Nephron progenitor cell (in vitro differentiated cells): ENCODE results near the gene NEK6.

Experiments
- DNase-seq: peaks from one replicate; pipeline ENCODE4 v3.0.0; 2021
- H3K27ac Mint-ChIP-seq: 2 replicates; pipeline ENCODE4 v1.8.0; 2021; ENCODE audit warnings: mild to moderate bottlenecking, moderate library complexity, mixed read lengths
- H3K27me3 Mint-ChIP-seq: 2 replicates; pipeline ENCODE4 v1.8.0; 2021; ENCODE audit warnings: mild to moderate bottlenecking, low read depth, mixed read lengths; ENCODE audit not compliant: poor library complexity
- H3K36me3 Mint-ChIP-seq: 2 replicates; pipeline ENCODE4 v1.8.0; 2021; ENCODE audit warnings: low read depth, mixed read lengths
- H3K4me1 Mint-ChIP-seq: 2 replicates; pipeline ENCODE4 v1.8.0; 2021; ENCODE audit warnings: mixed read lengths
- H3K4me3 Mint-ChIP-seq: 2 replicates; pipeline ENCODE4 v1.8.0; 2021; ENCODE audit warnings: mild to moderate bottlenecking, moderate library complexity, mixed read lengths
- H3K9me3 Mint-ChIP-seq: 2 replicates; pipeline ENCODE4 v1.8.0; 2021; ENCODE audit warnings: mild to moderate bottlenecking, moderate library complexity, mixed read lengths
- CTCF ChIP-seq: fragments of 200-600 bp; sonication (generic); IDR thresholded peaks from 2 replicates; pipeline ENCODE4 v1.5.0; 2021; ENCODE audit warnings: antibody characterized with exemption

The NEK6 gene

DNA sequence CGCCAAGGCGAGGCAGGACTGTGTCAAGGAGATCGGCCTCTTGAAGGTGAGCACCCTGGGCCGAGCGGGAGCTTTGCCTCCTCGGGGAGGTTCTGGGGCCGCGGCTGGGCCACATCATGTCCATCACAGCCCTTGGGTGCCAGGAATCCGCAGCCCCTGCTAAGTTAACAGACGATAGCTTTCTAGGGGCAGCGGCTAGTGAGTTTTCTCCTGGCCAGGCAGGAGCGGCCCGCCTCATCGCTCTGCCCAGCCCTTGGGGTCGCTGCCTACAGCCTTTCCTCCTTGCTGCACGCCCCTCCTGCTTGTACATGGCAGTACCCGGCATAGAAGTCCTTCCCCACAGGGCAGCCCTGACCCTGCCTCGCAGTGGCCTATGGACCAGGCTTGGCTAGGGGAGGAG is 56.2 kb downstream of the NEK6 start:
- no peak for TF ChIP-seq CTCF
- Mint-ChIP-seq H3K36me3 (peaks cover 22% of the 10 kb centered on the region), H3K27ac (no peak overlapping the region), H3K4me3 (no peak overlapping the region), H3K9me3 (peaks cover 4% of the 10 kb centered on the region), H3K4me1 (no peaks in the 10 kb centered on the region), H3K27me3 (no peaks in the 10 kb centered on the region)
- no peak for DNase-seq

- no peak for TF ChIP-seq CTCF
- Mint-ChIP-seq H3K27me3 (no peaks in the 10 kb centered on the region), H3K4me1 (no peaks in the 10 kb centered on the region), H3K4me3 (no peak overlapping the region), H3K27ac (no peak overlapping the region), H3K36me3 (peaks cover 38% of the 10 kb centered on the region), H3K9me3 (peaks cover 12% of the 10 kb centered on the region)
- no peak for DNase-seq
Observed at GRCh38 chr9:124315882-124316281, 58.1 kb downstream of the NEK6 start.

- Mint-ChIP-seq H3K9me3 (peaks cover 12% of the 10 kb centered on the region), H3K27me3 (no peaks in the 10 kb centered on the region), H3K4me3 (no peak overlapping the region), H3K36me3 (peaks cover 38% of the 10 kb centered on the region), H3K27ac (no peak overlapping the region), H3K4me1 (no peaks in the 10 kb centered on the region)
- peak; percentile 79 for DNase-seq
- peak; percentile 83 for TF ChIP-seq CTCF
Observed at GRCh38 chr9:124320062-124320973, 62.6 kb downstream of the NEK6 start.

- no peak for DNase-seq
- Mint-ChIP-seq H3K9me3 (peaks cover 12% of the 10 kb centered on the region), H3K4me3 (no peak overlapping the region), H3K27me3 (no peaks in the 10 kb centered on the region), H3K4me1 (no peaks in the 10 kb centered on the region), H3K27ac (no peak overlapping the region), H3K36me3 (peaks cover 38% of the 10 kb centered on the region)
- TF ChIP-seq CTCF, result no peak
Observed at GRCh38 chr9:124321416-124321815, 63.7 kb downstream of the NEK6 start.

DNA sequence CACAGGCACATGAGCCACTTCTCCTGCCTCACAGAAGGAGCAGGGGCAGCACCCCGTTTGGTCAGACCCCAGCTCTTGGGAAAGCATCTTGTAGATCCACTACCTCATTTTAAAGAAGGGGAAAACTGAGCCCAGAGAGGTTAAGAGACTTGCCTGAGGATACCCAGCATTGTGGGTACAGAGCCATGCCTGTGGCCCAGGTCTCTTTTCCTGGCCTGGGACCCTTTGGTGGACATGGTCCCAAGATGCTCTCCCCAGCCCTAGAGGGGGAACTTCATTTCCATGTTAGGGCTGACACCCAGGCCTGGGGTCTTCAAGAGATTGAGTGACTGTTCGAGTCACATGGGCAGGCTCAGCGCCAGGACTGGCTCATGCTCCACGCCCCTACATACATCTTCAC is 64.2 kb downstream of the NEK6 start:
- Mint-ChIP-seq H3K36me3 (peaks cover 34% of the 10 kb centered on the region), H3K27ac (no peak overlapping the region), H3K4me3 (no peak overlapping the region), H3K27me3 (no peaks in the 10 kb centered on the region), H3K4me1 (no peaks in the 10 kb centered on the region), H3K9me3 (peaks cover 12% of the 10 kb centered on the region)
- TF ChIP-seq CTCF, result no peak
- no peak for DNase-seq
